PFSK-1 (cell line): ENCODE data around the gene GDPD3.

Experiments
- FOXP2 ChIP-seq: optimal IDR thresholded peaks from 2 replicates; pipeline ENCODE3; 2011; ENCODE audit warnings: borderline replicate concordance, control low read depth, inconsistent platforms; ENCODE audit not compliant: insufficient read depth; ENCODE audit errors: extremely low read length, extremely low read depth
- POLR2AphosphoS5 ChIP-seq: IDR thresholded peaks from 2 replicates; pipeline ENCODE4 v1.6.1; 2012; ENCODE audit warnings: low read depth, mild to moderate bottlenecking, control low read depth, low read length, moderate library complexity
- REST ChIP-seq, 2 experiments: IDR thresholded peaks; 2 replicates each; pipeline versions ENCODE4 v1.6.1 to v1.8.0; 2011 to 2012; ENCODE audit warnings: low read depth in 2 of 2, low read length in 2 of 2, control low read depth in 1 of 2, inconsistent platforms in 1 of 2, mild to moderate bottlenecking in 1 of 2, moderate library complexity in 1 of 2; ENCODE audit not compliant: insufficient read depth in 1 of 2
- SIN3A ChIP-seq: IDR thresholded peaks from 2 replicates; pipeline ENCODE4 v1.6.1; 2012; ENCODE audit warnings: mild to moderate bottlenecking, low read length, moderate library complexity, borderline replicate concordance; ENCODE audit not compliant: insufficient read depth
- TAF1 ChIP-seq: IDR thresholded peaks from 2 replicates; pipeline ENCODE4 v1.6.1; 2012; ENCODE audit warnings: low read length, control low read depth, borderline replicate concordance; ENCODE audit not compliant: insufficient read depth

DNA sequence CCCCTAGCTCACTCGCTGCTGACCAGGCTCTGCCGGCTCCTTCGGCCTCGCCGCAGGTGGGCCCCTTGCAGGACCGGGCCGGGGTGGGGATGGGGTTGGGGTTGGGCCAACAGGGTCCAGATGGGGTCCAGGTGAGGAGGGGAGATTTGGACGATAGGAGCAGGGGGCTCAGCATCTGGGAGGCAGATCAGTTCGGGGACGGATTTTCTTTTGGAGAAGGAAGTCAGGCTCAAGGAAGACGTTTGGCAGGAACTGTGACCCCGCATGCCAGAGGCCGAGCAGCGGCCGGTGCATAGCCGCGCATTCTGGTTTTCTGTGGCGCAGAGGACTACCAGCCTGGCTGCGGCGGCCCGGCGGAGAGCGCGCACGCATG, 48.6 kb downstream of the GDPD3 start:
- peak; percentile 50; the same call in 1 of the 2 replicates for TF ChIP-seq POLR2AphosphoS5
- no peak for TF ChIP-seq TAF1
- TF ChIP-seq REST (IDR thresholded peaks at IDR 0.05; ENCODE audit: insufficient read depth in 1 of 2, low read depth in 2 of 2, low read length in 2 of 2): no peak
- no peak for TF ChIP-seq SIN3A
- TF ChIP-seq FOXP2: no peak
